Loucy (cell line): ENCODE data around the gene RBM15B.

Experiments used
- H2AFZ ChIP-seq: fragments of 200-600 bp; sonication (generic); 2 replicates; pipeline ENCODE4 v1.6.0; 2016; ENCODE audit warnings: antibody characterized with exemption, mild to moderate bottlenecking, low read length, moderate library complexity
- H3F3A ChIP-seq: fragments of 200-600 bp; 2 replicates; pipeline ENCODE4 v1.6.0; 2016; ENCODE audit warnings: antibody characterized with exemption, low read depth, mild to moderate bottlenecking
- H3K27me3 ChIP-seq: fragments of 200-600 bp; sonication (generic); 2 replicates; pipeline ENCODE4 v1.6.1; 2014; ENCODE audit warnings: low read length, mild to moderate bottlenecking; ENCODE audit not compliant: insufficient read depth, poor library complexity, severe bottlenecking
- H3K36me3 ChIP-seq: fragments of 200-600 bp; sonication (generic); 2 replicates; pipeline ENCODE4 v1.6.1; 2016; ENCODE audit warnings: low read length; ENCODE audit not compliant: insufficient read depth
- H3K4me1 ChIP-seq: fragments of 200-600 bp; sonication (generic); 2 replicates; pipeline ENCODE4 v1.5.1; 2014; ENCODE audit warnings: low read length, mild to moderate bottlenecking; ENCODE audit not compliant: insufficient read depth, poor library complexity, severe bottlenecking
- H3K4me2 ChIP-seq: fragments of 200-600 bp; sonication (generic); 2 replicates; pipeline ENCODE4 v1.6.0; 2014; ENCODE audit warnings: antibody characterized with exemption, low read length, low read depth, mild to moderate bottlenecking; ENCODE audit not compliant: poor library complexity, severe bottlenecking
- H3K4me3 ChIP-seq: fragments of 200-600 bp; sonication (generic); 2 replicates; pipeline ENCODE4 v1.5.1; 2014; ENCODE audit warnings: low read length, mild to moderate bottlenecking, mixed read lengths; ENCODE audit not compliant: poor library complexity, severe bottlenecking
- H3K79me2 ChIP-seq: fragments of 200-600 bp; sonication (generic); 2 replicates; pipeline ENCODE4 v1.6.1; 2014; ENCODE audit warnings: low read length; ENCODE audit not compliant: insufficient read depth
- H3K9ac ChIP-seq: fragments of 200-600 bp; sonication (generic); 2 replicates; pipeline ENCODE4 v1.6.0; 2014; ENCODE audit warnings: mild to moderate bottlenecking, low read depth, low read length, moderate library complexity; ENCODE audit not compliant: poor library complexity, severe bottlenecking
- H3K9me2 ChIP-seq: fragments of 200-600 bp; sonication (generic); replicated peaks from 2 replicates; pipeline ENCODE4 v1.6.1; 2016; ENCODE audit warnings: low read depth, low read length, mixed read lengths
- H3K9me3 ChIP-seq: fragments of 200-600 bp; sonication (generic); 2 replicates; pipeline ENCODE4 v1.6.1; 2014; ENCODE audit warnings: mild to moderate bottlenecking, antibody characterized with exemption, low read length, low read depth; ENCODE audit not compliant: insufficient read depth
- H4K20me1 ChIP-seq: fragments of 200-600 bp; sonication (generic); 2 replicates; pipeline ENCODE4 v1.6.0; 2014; ENCODE audit warnings: antibody characterized with exemption, low read length, mild to moderate bottlenecking; ENCODE audit not compliant: insufficient read depth, poor library complexity, severe bottlenecking
- EZH2phosphoT487 ChIP-seq: fragments of 200-600 bp; IDR thresholded peaks from 2 replicates; pipeline ENCODE4 v1.6.1; 2018; ENCODE audit warnings: antibody characterized with exemption, mild to moderate bottlenecking, moderate library complexity, borderline replicate concordance
- TF ChIP-seq, protein P1 (sequence below): fragments of 200-600 bp; sonication (generic); conservative IDR thresholded peaks from 2 replicates; pipeline ENCODE4 v1.5.1; 2014; ENCODE audit warnings: mild to moderate bottlenecking, antibody characterized with exemption, low read length

The RBM15B gene

GRCh38 chr3:51400166-51400565, 9.1 kb downstream of the RBM15B start:
- no peaks in the 10 kb centered on the region for H3F3A ChIP-seq
- H3K4me3 ChIP-seq = no peak overlapping the region
- peaks cover 85% of the 10 kb centered on the region; the same call in 1 of the 2 replicates for H3K36me3 ChIP-seq
- no peak for TF ChIP-seq EZH2phosphoT487
- TF ChIP-seq, protein P1, sequence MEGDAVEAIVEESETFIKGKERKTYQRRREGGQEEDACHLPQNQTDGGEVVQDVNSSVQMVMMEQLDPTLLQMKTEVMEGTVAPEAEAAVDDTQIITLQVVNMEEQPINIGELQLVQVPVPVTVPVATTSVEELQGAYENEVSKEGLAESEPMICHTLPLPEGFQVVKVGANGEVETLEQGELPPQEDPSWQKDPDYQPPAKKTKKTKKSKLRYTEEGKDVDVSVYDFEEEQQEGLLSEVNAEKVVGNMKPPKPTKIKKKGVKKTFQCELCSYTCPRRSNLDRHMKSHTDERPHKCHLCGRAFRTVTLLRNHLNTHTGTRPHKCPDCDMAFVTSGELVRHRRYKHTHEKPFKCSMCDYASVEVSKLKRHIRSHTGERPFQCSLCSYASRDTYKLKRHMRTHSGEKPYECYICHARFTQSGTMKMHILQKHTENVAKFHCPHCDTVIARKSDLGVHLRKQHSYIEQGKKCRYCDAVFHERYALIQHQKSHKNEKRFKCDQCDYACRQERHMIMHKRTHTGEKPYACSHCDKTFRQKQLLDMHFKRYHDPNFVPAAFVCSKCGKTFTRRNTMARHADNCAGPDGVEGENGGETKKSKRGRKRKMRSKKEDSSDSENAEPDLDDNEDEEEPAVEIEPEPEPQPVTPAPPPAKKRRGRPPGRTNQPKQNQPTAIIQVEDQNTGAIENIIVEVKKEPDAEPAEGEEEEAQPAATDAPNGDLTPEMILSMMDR = no peak
- H3K4me1 ChIP-seq = no peaks in the 10 kb centered on the region
- H3K9ac ChIP-seq = no peak overlapping the region
- peaks cover 8% of the 10 kb centered on the region for H4K20me1 ChIP-seq
- no peaks in the 10 kb centered on the region for H3K27me3 ChIP-seq
- H2AFZ ChIP-seq = no peak overlapping the region
- H3K79me2 ChIP-seq = peaks cover 9% of the 10 kb centered on the region; the same call in 1 of the 2 replicates
- H3K9me3 ChIP-seq = no peaks in the 10 kb centered on the region
- no peak overlapping the region for H3K4me2 ChIP-seq
- no peaks in the 10 kb centered on the region for H3K9me2 ChIP-seq

DNA sequence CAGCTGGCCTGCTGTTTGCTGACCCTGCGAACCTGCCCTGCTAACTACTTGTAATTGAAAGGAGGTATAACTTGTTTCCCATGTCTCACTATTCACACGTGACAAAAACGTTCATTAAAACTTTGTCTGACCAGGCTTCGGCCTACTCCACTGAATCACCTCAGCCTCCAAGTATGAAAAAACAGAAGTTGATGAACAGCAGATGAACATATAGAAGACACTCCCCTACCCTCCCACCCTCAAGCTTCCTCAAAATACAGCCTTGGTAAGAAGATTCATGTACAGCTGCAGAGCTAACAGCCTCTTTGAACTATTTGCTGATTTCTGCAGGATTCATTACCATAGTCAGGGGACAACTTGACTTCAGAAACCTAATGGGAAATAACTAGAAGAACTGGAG, 10.7 kb downstream of the RBM15B start:
- no peaks in the 10 kb centered on the region for H3K9me2 ChIP-seq
- no peaks in the 10 kb centered on the region for H3K9me3 ChIP-seq
- TF ChIP-seq EZH2phosphoT487 = no peak
- TF ChIP-seq, protein P1 = no peak
- H3K9ac ChIP-seq = no peak overlapping the region
- H3K27me3 ChIP-seq = no peaks in the 10 kb centered on the region
- H3K36me3 ChIP-seq = peaks cover 73% of the 10 kb centered on the region; the same call in 1 of the 2 replicates
- no peaks in the 10 kb centered on the region for H3F3A ChIP-seq
- H3K4me2 ChIP-seq = no peak overlapping the region
- H3K79me2 ChIP-seq = peaks cover 4% of the 10 kb centered on the region; the same call in 1 of the 2 replicates
- H3K4me3 ChIP-seq = no peak overlapping the region
- H2AFZ ChIP-seq = no peak overlapping the region
- H4K20me1 ChIP-seq = no peaks in the 10 kb centered on the region
- H3K4me1 ChIP-seq = no peaks in the 10 kb centered on the region

DNA sequence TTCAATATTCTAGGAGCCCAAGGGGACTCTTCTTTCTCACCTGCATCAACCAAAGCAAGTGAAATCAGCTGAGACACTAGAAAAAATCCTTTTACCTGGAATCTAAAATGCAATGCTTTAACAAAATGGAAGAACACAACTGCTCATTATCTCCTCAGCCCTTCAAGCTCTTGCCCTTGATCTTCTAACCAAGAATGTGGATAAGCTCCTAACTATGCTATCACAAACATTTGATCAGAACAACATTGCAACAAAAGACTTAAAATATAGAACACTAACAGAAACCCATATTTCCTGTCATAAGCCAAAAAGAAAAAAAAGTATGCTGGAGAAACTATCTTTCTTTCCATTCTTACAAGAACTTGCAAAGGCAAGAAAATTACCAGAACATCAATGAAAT, 12.6 kb downstream of the RBM15B start:
- H3K4me3 ChIP-seq = no peak overlapping the region
- no peaks in the 10 kb centered on the region for H3K4me1 ChIP-seq
- peaks cover 64% of the 10 kb centered on the region; the same call in 1 of the 2 replicates for H3K36me3 ChIP-seq
- no peak overlapping the region for H3K9ac ChIP-seq
- TF ChIP-seq, protein P1 = no peak
- TF ChIP-seq EZH2phosphoT487 = no peak
- no peaks in the 10 kb centered on the region for H3K27me3 ChIP-seq
- peaks cover 4% of the 10 kb centered on the region; the same call in 1 of the 2 replicates for H3K79me2 ChIP-seq
- no peak overlapping the region for H2AFZ ChIP-seq
- H3K4me2 ChIP-seq = no peak overlapping the region
- no peaks in the 10 kb centered on the region for H3F3A ChIP-seq
- no peaks in the 10 kb centered on the region for H4K20me1 ChIP-seq
- H3K9me2 ChIP-seq = no peaks in the 10 kb centered on the region
- no peaks in the 10 kb centered on the region for H3K9me3 ChIP-seq
